ENCODE data around the gene FGF12.

FGF12 gene

GRCh38 chr3:192332386-192333291, 394.7 kb downstream of the FGF12 start:
- no peak overlapping the region for H3K4me3 ChIP-seq (ENCODE audit: low read depth, low read length, poor library complexity, severe bottlenecking)
- no peaks in the 10 kb centered on the region for H3K9me2 ChIP-seq (ENCODE audit: low read depth, low read length)
- H2AFZ ChIP-seq (ENCODE audit: low read length), result no peak overlapping the region
- no peaks in the 10 kb centered on the region for H3K27me3 ChIP-seq (ENCODE audit: insufficient read depth, low read length)
- H3K9ac ChIP-seq (ENCODE audit: low read length), result no peak overlapping the region
- H3K4me1 ChIP-seq (ENCODE audit: insufficient read depth, low read length, severe bottlenecking), result no peaks in the 10 kb centered on the region
- H3K4me2 ChIP-seq (ENCODE audit: low read length), result no peak overlapping the region
- no peaks in the 10 kb centered on the region for H3K36me3 ChIP-seq (ENCODE audit: insufficient read depth, low read length)
- H3F3A ChIP-seq (ENCODE audit: insufficient read depth, low read length), result no peaks in the 10 kb centered on the region
- no peaks in the 10 kb centered on the region for H4K20me1 ChIP-seq (ENCODE audit: insufficient read depth, low read length)
- TF ChIP-seq, protein P1, sequence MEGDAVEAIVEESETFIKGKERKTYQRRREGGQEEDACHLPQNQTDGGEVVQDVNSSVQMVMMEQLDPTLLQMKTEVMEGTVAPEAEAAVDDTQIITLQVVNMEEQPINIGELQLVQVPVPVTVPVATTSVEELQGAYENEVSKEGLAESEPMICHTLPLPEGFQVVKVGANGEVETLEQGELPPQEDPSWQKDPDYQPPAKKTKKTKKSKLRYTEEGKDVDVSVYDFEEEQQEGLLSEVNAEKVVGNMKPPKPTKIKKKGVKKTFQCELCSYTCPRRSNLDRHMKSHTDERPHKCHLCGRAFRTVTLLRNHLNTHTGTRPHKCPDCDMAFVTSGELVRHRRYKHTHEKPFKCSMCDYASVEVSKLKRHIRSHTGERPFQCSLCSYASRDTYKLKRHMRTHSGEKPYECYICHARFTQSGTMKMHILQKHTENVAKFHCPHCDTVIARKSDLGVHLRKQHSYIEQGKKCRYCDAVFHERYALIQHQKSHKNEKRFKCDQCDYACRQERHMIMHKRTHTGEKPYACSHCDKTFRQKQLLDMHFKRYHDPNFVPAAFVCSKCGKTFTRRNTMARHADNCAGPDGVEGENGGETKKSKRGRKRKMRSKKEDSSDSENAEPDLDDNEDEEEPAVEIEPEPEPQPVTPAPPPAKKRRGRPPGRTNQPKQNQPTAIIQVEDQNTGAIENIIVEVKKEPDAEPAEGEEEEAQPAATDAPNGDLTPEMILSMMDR (IDR thresholded peaks at IDR 0.05; ENCODE audit: low read length), result no peak
- TF ChIP-seq EZH2 (IDR thresholded peaks at IDR 0.05; ENCODE audit: borderline replicate concordance, low read length), result no peak
- H3K27ac ChIP-seq (ENCODE audit: low read depth, low read length, poor library complexity, severe bottlenecking), result no peak overlapping the region
- H3K9me3 ChIP-seq (ENCODE audit: low read length), result no peaks in the 10 kb centered on the region
- H3K79me2 ChIP-seq (ENCODE audit: insufficient read depth, low read length), result no peaks in the 10 kb centered on the region

DNA sequence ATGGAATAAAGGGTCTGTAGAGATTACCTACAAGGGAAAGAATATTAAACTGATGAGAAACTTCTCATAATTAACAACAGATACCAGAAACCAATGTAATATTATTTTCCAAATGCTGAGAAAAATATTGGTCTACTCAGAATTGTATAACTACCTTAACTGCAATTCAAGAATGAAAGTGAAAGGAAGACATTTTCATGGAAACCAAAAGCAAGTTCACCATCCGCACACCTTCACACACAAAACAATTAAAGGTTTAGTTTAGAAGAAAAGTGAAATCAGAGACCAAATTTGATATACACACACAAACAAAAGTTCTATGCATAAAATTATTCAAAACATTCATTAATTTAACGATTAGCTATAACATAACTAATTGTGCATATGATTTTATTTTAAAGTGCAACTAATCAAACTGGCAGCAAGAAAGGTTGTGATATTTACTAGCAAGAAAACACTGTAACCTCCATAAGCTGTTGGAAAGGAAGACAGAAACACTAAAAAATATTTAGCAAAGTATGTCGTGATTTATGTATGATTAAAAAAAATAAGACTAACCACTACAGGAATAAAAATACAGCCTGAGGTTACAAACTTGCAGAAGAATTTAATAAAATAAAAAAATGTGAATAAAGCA, 395.5 kb downstream of the FGF12 start:
- Histone ChIP-seq H3K27ac (ENCODE audit: low read depth, low read length, poor library complexity, severe bottlenecking) (no peak overlapping the region), H3K9ac (ENCODE audit: low read length) (no peak overlapping the region), H2AFZ (ENCODE audit: low read length) (no peak overlapping the region), H3K4me3 (ENCODE audit: low read depth, low read length, poor library complexity, severe bottlenecking) (no peak overlapping the region), H3F3A (ENCODE audit: insufficient read depth, low read length) (no peaks in the 10 kb centered on the region), H3K4me1 (ENCODE audit: insufficient read depth, low read length, severe bottlenecking) (no peaks in the 10 kb centered on the region), H3K9me3 (ENCODE audit: low read length) (no peaks in the 10 kb centered on the region), H3K36me3 (ENCODE audit: insufficient read depth, low read length) (no peaks in the 10 kb centered on the region), H3K27me3 (ENCODE audit: insufficient read depth, low read length) (no peaks in the 10 kb centered on the region), H3K9me2 (ENCODE audit: low read depth, low read length) (no peaks in the 10 kb centered on the region), H4K20me1 (ENCODE audit: insufficient read depth, low read length) (no peaks in the 10 kb centered on the region), H3K79me2 (ENCODE audit: insufficient read depth, low read length) (no peaks in the 10 kb centered on the region), H3K4me2 (ENCODE audit: low read length) (no peak overlapping the region)
- TF ChIP-seq, protein P1 (IDR thresholded peaks at IDR 0.05; ENCODE audit: low read length), result no peak
- no peak for TF ChIP-seq EZH2 (IDR thresholded peaks at IDR 0.05; ENCODE audit: borderline replicate concordance, low read length)

GRCh38 chr3:192326656-192327055, 400.7 kb downstream of the FGF12 start:
- H3K79me2 ChIP-seq (ENCODE audit: insufficient read depth, low read length), result no peaks in the 10 kb centered on the region
- H3F3A ChIP-seq (ENCODE audit: insufficient read depth, low read length), result no peaks in the 10 kb centered on the region
- TF ChIP-seq, protein P1 (IDR thresholded peaks at IDR 0.05; ENCODE audit: low read length), result no peak
- no peak for TF ChIP-seq EZH2 (IDR thresholded peaks at IDR 0.05; ENCODE audit: borderline replicate concordance, low read length)

More at GRCh38 chr3:192326656-192327055, 400.7 kb downstream of the FGF12 start:
- Histone ChIP-seq H3K27ac (ENCODE audit: low read depth, low read length, poor library complexity, severe bottlenecking) (no peak overlapping the region), H3K9me3 (ENCODE audit: low read length) (no peaks in the 10 kb centered on the region), H3K36me3 (ENCODE audit: insufficient read depth, low read length) (no peaks in the 10 kb centered on the region), H3K9me2 (ENCODE audit: low read depth, low read length) (no peaks in the 10 kb centered on the region), H4K20me1 (ENCODE audit: insufficient read depth, low read length) (no peaks in the 10 kb centered on the region), H2AFZ (ENCODE audit: low read length) (no peak overlapping the region), H3K4me1 (ENCODE audit: insufficient read depth, low read length, severe bottlenecking) (no peaks in the 10 kb centered on the region), H3K27me3 (ENCODE audit: insufficient read depth, low read length) (no peaks in the 10 kb centered on the region), H3K4me3 (ENCODE audit: low read depth, low read length, poor library complexity, severe bottlenecking) (no peak overlapping the region), H3K9ac (ENCODE audit: low read length) (no peak overlapping the region), H3K4me2 (ENCODE audit: low read length) (no peak overlapping the region)
